Endothelial cell of umbilical vein (primary cell): ENCODE data around the gene USP17L17.
"Not testable (repeated sequence)": the region's sequence is repeated elsewhere in the genome, so short reads cannot be mapped to it uniquely, and the experiment has no call there.

ENCODE experiments used
- CTCF ChIP-seq, 2 donors: IDR thresholded peaks; 1 replicate in 1 of 2; 2 replicates in 1 of 2; pipeline ENCODE4 v1.5.1; 2011; ENCODE audit warnings: low read length in 2 of 2, mild to moderate bottlenecking in 2 of 2, moderate library complexity in 2 of 2, control low read depth in 1 of 2, inconsistent platforms in 1 of 2, low read depth in 1 of 2; ENCODE audit not compliant: insufficient read depth in 1 of 2; ENCODE audit errors: extremely low read depth in 1 of 2
- EZH2 ChIP-seq: IDR thresholded peaks from 2 replicates; pipeline ENCODE4 v1.6.1; 2012; ENCODE audit warnings: borderline replicate concordance, low read depth, mild to moderate bottlenecking, moderate library complexity, low read length, inconsistent platforms; ENCODE audit not compliant: severe bottlenecking
- FOS ChIP-seq: IDR thresholded peaks from 2 replicates; pipeline ENCODE4 v1.6.1; 2011; ENCODE audit warnings: mild to moderate bottlenecking, low read length, moderate library complexity, borderline replicate concordance; ENCODE audit not compliant: insufficient read depth
- GATA2 ChIP-seq: IDR thresholded peaks from 2 replicates; pipeline ENCODE4 v1.7.0; 2011; ENCODE audit warnings: low read depth, mild to moderate bottlenecking, moderate library complexity, mixed read lengths, low read length; ENCODE audit not compliant: insufficient read length, insufficient read depth
- MAX ChIP-seq: IDR thresholded peaks from 2 replicates; pipeline ENCODE4 v1.6.1; 2011; ENCODE audit not compliant: insufficient read depth, insufficient read length
- POLR2A ChIP-seq: IDR thresholded peaks from 2 replicates; pipeline ENCODE4 v1.6.1; 2012; ENCODE audit warnings: low read depth, mild to moderate bottlenecking, control low read depth, low read length
- POLR2AphosphoS5 ChIP-seq: IDR thresholded peaks from 2 replicates; pipeline ENCODE4 v1.6.1; 2012; ENCODE audit warnings: low read depth, mild to moderate bottlenecking, control low read depth, low read length, moderate library complexity; ENCODE audit not compliant: insufficient read depth

- TF ChIP-seq CTCF (IDR thresholded peaks at IDR 0.05; ENCODE audit: extremely low read depth in 1 of 2, insufficient read depth in 1 of 2, low read depth in 1 of 2, low read length in 2 of 2); POLR2A; EZH2; MAX; POLR2AphosphoS5; GATA2; FOS: not testable (repeated sequence)
Measured at GRCh38 chr4:9224596-9224995, 19.1 kb upstream of the USP17L17 start, which contains the start of gene USP17L13.
